Panc1 (cell line): Measurements from ENCODE around the gene QRFPR. TPM values are rescaled to one million over a fixed set of nuclear protein-coding genes. Genes with fewer than 3 reads are reported as not detected.

Experiments used
- ATAC-seq: fragments of 200-7000 bp; cut with Tn5 transposase; 2 replicates; pipeline ENCODE4 v1.9.1; 2020; ENCODE audit warnings: mild to moderate bottlenecking, moderate library complexity
- BruUV-seq: library from RNA; stranded (reverse); fragments of 400-500 nt; replicated peaks from 2 replicates; lab custom pipeline; 2021; lab: Mats Ljungman, UMichigan
- CTCF ChIA-PET: fragments of 300-600 bp; sonication (Branson Sonifier 250); formaldehyde crosslinking; loops from one replicate; lab custom pipeline; 2022; ENCODE audit warnings: antibody characterized with exemption; lab: Charles Lee
- POLR2A ChIA-PET: fragments of 300-600 bp; sonication (Branson Sonifier 250); formaldehyde crosslinking; loops from one replicate; lab custom pipeline; 2022; ENCODE audit warnings: antibody characterized with exemption; lab: Charles Lee
- DNase-seq: peaks from one replicate; pipeline ENCODE4 v3.0.0-alpha.2; 2010; ENCODE audit warnings: low read depth, low spot score
- H3K27ac ChIP-seq: 2 replicates; pipeline ENCODE4 v1.5.1; 2011; ENCODE audit warnings: mild to moderate bottlenecking, low read length, inconsistent platforms
- H3K27me3 ChIP-seq: fragments of 200-500 bp; sonication (Bioruptor generic); 2 replicates; pipeline ENCODE4 v1.6.0; 2014; ENCODE audit warnings: low read length, inconsistent platforms; ENCODE audit not compliant: control insufficient read depth, insufficient read depth
- H3K36me3 ChIP-seq: fragments of 200-500 bp; sonication (Bioruptor generic); 2 replicates; pipeline ENCODE4 v1.5.1; 2014; ENCODE audit warnings: inconsistent platforms, mild to moderate bottlenecking, low read length, moderate library complexity; ENCODE audit not compliant: control insufficient read depth, insufficient read depth
- H3K4me1 ChIP-seq: 2 replicates; pipeline ENCODE4 v1.5.1; 2011; ENCODE audit warnings: inconsistent platforms, mild to moderate bottlenecking, low read length, moderate library complexity; ENCODE audit not compliant: control insufficient read depth, insufficient read depth
- H3K4me3 ChIP-seq, 2 experiments: 2 replicates each; pipeline ENCODE4 v1.5.1; 2011 to 2012; ENCODE audit warnings: low read depth in 2 of 2, low read length in 2 of 2, mild to moderate bottlenecking in 2 of 2, inconsistent platforms in 1 of 2, moderate library complexity in 1 of 2
- H3K9me3 ChIP-seq: fragments of 200-500 bp; sonication (Bioruptor generic); 2 replicates; pipeline ENCODE4 v1.5.1; 2014; ENCODE audit warnings: low read depth, mild to moderate bottlenecking, inconsistent platforms, low read length, moderate library complexity; ENCODE audit not compliant: control insufficient read depth, insufficient read depth
- CTCF ChIP-seq: fragments of 450-650 bp; IDR thresholded peaks from 2 replicates; pipeline ENCODE4 v1.5.1; 2017; ENCODE audit warnings: mild to moderate bottlenecking
- POLR2AphosphoS5 ChIP-seq: IDR thresholded peaks from 2 replicates; pipeline ENCODE4 v1.6.1; 2012; ENCODE audit warnings: mild to moderate bottlenecking, low read depth, low read length, moderate library complexity
- REST ChIP-seq, 2 experiments: IDR thresholded peaks; 2 replicates each; pipeline ENCODE4 v1.6.1; 2011 to 2012; ENCODE audit warnings: low read depth in 2 of 2, control low read depth in 1 of 2, low read length in 1 of 2, mild to moderate bottlenecking in 1 of 2, moderate library complexity in 1 of 2; ENCODE audit not compliant: insufficient read depth in 1 of 2
- SIN3A ChIP-seq: IDR thresholded peaks from 2 replicates; pipeline ENCODE4 v1.6.1; 2012; ENCODE audit warnings: low read depth, mild to moderate bottlenecking, low read length, moderate library complexity, borderline replicate concordance; ENCODE audit not compliant: insufficient read depth
- TCF7L2 ChIP-seq: IDR thresholded peaks from 2 replicates; pipeline ENCODE4 v1.6.1; 2011; ENCODE audit warnings: mild to moderate bottlenecking, low read depth, low read length, inconsistent platforms
- in situ Hi-C: cut with HindIII; loops from 2 replicates; pipeline ENCODE4 v1.10.0; 2016; ENCODE audit warnings: low sequenced_read_pairs, low pct_unique_long_range_greater_than_20kb
- intact Hi-C: fragments of 100-400 bp; cut with micrococcal nuclease; formaldehyde crosslinking; loops from one replicate; pipeline ENCODE4 v1.10.0; 2022; ENCODE audit not compliant: unreplicated experiment
- total RNA-seq: library from RNA; stranded (reverse); gene quantifications from one replicate; pipeline ENCODE4 v1.2.1, GENCODE V29; 2021; ENCODE audit not compliant: unreplicated experiment

QRFPR gene
- total RNA-seq, 1 experiment from 2014 or later, result not detected

GRCh38 chr4:121330180-121330665 lies 50.6 kb downstream of the QRFPR start:
- intact Hi-C loops (no loop called here), in situ Hi-C loops (no loop called here)
- CTCF ChIA-PET, result no interaction called here
- no peaks in the 10 kb centered on the region for H3K36me3 ChIP-seq
- H3K4me1 ChIP-seq, result no peaks in the 10 kb centered on the region
- no peak for ATAC-seq
- no peak overlapping the region for H3K27ac ChIP-seq
- no peaks in the 10 kb centered on the region for H3K9me3 ChIP-seq
- H3K4me3 ChIP-seq, result no peak overlapping the region
- no TSS peak for BruUV-seq
- no peaks in the 10 kb centered on the region; the same call in 1 of the 2 replicates for H3K27me3 ChIP-seq
- TF ChIP-seq REST (IDR thresholded peaks at IDR 0.05; ENCODE audit: insufficient read depth in 1 of 2, low read depth in 2 of 2, low read length in 1 of 2) (no peak), POLR2AphosphoS5 (no peak), CTCF (no peak), SIN3A (no peak), TCF7L2 (no peak)
- DNase-seq, result no peak
- POLR2A ChIA-PET, result no interaction called here

- no TSS peak for BruUV-seq
- Histone ChIP-seq H3K9me3 (no peaks in the 10 kb centered on the region), H3K27ac (no peak overlapping the region), H3K36me3 (no peaks in the 10 kb centered on the region), H3K27me3 (no peaks in the 10 kb centered on the region; the same call in 1 of the 2 replicates), H3K4me1 (no peaks in the 10 kb centered on the region), H3K4me3 (no peak overlapping the region)
- CTCF ChIA-PET, result no interaction called here
- in situ Hi-C loops (no loop called here), intact Hi-C loops (no loop called here)
- DNase-seq, result no peak
- ATAC-seq, result no peak
- POLR2A ChIA-PET, result no interaction called here
- TF ChIP-seq POLR2AphosphoS5 (no peak), CTCF (no peak), SIN3A (no peak), TCF7L2 (no peak), REST (IDR thresholded peaks at IDR 0.05; ENCODE audit: insufficient read depth in 1 of 2, low read depth in 2 of 2, low read length in 1 of 2) (no peak)
Measured at GRCh38 chr4:121326597-121326996, 54.2 kb downstream of the QRFPR start.
